Activated T-cell treated with anti-CD3 and anti-CD28 coated beads for 24 hours (primary cell): ENCODE data around the gene PHIP.
"Not testable (repeated sequence)": the region's sequence is repeated elsewhere in the genome, so short reads cannot be mapped to it uniquely, and the experiment has no call there.

Source experiments
- DNase-seq: peaks from one replicate; pipeline ENCODE4 v3.0.0-alpha.2; 2020; ENCODE audit warnings: low read depth

PHIP gene

DNA sequence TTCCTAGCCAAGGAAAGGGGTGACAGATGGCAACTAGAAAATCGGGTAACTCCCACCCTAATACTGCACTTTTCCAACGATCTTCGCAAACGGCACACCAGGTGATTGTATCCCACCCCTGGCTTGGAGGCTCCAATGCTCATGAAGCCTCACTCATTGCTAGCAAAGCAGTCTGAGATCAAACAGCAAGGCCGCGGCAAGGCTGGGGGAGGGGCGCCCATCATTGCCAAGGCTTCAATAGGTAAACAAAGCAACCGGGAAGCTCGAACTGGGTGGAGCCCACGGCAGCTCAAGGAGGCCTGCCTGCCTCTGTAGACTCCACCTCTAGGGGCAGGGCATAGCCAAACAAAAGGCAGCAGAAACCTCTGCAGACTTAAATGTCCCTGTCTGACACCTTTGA, 156.9 kb downstream of the PHIP start:
- DNase-seq, result not testable (repeated sequence)

DNA sequence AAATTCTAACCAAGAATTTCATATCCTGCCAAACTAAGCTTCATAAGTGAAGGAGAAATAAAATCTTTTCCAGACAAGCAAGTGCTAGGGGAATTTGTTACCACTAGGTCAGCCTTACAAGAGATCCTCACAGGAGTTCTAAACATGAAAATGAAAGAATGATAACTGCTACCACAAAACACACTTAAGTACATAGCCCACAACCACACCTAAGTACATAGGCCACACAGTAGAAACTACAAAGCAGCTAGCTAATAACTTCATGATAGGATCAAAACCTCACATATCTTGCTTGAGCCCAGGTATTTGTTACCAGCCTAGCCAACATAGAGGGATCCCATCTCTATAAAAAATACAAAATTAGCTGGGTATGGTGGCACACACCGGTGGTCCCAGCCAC, 160.3 kb downstream of the PHIP start:
- no peak for DNase-seq

DNA sequence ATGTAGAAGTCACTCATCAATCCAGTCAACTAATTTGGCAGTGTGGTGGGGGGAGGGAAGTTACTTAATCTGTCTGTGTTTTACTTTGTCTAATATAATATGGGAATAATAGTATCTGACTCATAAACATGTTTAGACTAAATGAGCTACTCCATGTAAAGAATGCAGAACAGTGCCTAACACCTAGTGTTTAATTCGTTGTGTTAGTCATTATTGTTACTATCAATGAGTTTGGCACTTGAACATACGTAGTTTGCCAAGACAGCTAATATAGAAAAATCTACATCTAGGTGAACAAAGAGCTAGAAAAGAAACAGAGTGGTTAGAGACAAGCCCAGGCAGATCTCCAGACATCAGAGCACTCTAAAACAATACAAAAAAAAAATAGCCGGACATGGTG, 161.6 kb downstream of the PHIP start:
- DNase-seq, result no peak

DNA sequence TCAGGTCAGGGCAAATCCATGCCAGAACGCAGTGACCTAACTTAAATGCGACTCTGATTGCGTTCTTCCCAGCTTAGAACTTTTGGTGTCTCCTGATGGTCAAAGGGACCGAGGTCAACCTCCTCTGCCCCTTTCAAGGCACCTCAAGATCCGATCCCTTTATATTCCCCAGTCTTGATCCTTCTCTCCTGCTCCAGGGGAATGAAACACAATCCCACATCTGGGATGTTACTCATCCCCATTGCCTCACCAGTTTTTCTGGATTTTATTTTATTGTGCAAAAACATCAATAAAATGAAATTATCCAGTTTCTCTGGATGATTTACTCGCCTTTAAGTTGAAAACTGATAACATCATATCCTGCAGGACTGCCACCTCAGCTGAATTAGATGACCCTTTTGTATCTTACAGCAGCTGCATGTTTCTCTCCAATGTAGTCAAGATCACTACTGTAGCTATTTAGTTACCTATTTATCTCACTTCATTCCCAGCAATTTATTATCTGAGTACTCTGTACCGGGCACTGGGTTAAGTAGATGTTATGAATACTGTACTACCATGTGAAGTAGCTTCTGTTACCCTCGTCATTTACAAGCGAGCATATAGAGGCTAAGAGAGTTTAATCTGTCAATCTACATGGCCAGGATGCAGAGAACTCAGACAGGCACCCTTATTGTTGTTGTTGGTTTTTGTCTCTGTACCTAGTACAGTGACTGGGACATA, 166.7 kb downstream of the PHIP start:
- DNase-seq, result no peak

DNA sequence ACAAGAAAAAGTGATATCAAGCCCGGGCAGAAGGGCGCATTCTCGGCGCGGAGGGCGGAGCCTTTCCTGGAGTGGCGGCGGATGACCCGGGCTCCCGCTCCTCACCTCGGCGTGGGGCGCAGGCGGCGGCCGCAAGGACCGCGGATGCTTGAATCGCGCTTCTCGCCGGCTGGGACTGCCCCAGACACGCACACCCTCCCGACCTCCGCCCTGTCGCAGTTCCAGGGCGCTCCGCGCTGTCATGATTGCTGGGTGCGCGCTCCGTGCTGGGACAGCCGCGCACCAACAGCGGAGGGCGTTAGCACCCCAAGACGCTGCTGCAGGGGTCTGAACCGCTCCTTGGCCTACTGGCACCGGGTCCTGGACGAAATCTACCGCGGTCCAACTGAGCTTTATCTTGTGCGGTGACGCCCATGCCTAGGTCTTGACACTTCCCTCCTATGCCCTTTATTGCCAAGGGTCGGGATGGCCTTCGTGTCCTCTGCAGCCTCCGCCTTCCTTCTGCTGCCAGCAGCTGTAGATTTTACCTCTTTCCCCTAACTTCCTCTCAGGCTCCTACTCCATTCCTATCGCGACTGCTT, 167.4 kb downstream of the PHIP start:
- DNase-seq, result no peak

DNA sequence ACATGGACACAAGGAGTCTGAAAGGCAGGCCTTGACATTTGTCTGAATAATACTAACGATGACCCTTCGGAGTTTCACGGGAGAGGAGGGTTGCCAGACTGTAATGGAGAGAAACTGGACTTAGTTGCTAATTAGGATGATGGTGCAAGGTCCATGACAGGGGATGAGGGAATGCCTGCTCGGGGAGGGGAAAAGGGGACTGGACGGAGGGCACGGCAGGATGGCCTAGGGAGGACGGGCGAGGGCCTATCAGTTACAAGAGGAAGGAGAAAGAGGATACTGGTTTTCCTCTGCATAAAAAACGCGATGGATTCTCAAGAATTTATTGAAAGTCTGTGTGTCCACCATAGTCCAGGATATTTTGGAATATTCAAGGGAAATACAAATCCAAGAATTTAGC, 168.0 kb downstream of the PHIP start:
- no peak for DNase-seq

DNA sequence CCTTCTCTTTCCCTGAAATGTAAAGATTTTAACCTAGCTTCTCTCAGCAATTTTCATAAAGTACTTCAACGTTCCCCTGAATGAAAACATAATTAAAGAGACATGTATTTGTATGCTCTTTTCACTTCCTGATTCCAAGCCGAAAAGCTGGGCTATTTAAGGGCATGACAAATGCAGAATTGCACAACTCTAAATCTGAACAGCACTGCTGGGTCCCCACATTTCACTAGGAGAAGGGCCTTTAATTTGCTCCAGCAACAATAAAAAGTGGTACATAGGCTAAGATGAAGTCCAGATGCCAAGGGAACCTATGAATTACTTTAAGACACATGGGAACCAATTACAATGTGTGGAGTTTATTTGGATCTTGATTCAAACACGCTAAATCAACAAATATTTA, 168.7 kb downstream of the PHIP start:
- DNase-seq, result no peak

DNA sequence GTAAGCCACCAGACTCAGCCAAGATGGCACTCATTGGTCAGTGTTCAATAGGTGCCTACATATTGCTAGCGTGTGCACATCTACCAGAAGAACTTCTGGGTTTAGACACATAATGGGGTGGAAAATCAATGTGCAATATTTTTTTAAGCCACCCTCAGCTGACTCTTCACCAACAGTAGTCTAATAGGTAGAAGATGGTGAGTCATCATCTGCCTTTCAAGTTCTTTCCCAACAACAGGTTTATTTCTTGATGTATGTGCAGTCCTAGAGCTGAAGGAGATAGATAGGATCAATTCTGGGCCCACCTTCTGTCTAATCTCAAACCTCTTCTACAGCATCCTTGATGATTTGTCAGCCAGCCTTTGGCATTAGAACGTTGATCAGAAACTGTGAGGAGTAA, 169.4 kb downstream of the PHIP start:
- no peak for DNase-seq

DNA sequence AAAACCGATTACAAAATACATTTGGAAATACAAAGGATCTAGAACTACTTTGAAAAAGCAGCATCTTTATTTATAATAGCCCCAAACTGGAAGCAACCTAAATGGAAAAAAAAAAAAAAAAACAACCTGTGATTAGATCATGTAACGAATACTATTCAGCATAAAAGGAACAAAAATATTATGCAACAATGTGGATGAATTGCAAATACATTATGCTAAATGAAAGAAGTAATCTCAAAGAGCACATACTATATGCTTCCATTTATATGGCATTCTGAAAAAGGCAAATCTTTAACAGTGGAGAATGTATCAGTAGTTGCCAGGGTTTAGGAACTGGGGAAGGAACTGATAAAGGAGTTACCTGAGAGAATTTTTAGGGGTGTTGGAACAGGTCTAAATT, 181.8 kb downstream of the PHIP start:
- no peak for DNase-seq

DNA sequence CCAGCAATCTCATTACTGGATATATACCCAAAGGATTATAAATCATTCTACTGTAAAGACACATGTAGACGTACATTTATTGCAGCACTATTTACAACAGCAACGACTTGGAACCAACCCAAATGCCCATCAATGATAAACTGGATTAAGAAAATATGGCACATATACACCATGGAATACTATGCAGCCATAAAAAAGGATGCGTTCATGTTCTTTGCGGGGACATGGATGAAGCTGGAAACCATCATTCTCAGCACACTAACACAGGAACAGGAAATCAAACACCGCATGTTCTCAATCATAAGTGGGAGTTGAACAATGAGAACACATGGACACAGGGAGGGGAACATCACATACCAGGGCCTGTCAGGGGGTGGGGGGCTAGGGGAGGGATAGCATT, 188.2 kb downstream of the PHIP start:
- not testable (repeated sequence) for DNase-seq
